ENCODE measurements around the gene USP31. TPM values are rescaled to one million over a fixed set of nuclear protein-coding genes. Genes with fewer than 3 reads are reported as not detected.

The USP31 gene
- total RNA-seq, 1 donor from 2014 or later, result 11.8 TPM

GRCh38 chr16:23059433-23059832, 89.8 kb downstream of the USP31 start:
- TF ChIP-seq CTCF (conservative IDR thresholded peaks at IDR 0.05; ENCODE audit: low read depth, low read length), result no peak
- DNase-seq (ENCODE audit: low read depth), result no peak
- H3K4me3 ChIP-seq (ENCODE audit: low read depth, low read length), result no peak overlapping the region

- TF ChIP-seq CTCF (conservative IDR thresholded peaks at IDR 0.05; ENCODE audit: low read depth, low read length), result no peak
- no peak for DNase-seq (ENCODE audit: low read depth)
- no peak overlapping the region for H3K4me3 ChIP-seq (ENCODE audit: low read depth, low read length)
These were observed 90.7 kb downstream of the USP31 start for GRCh38 chr16:23058576-23058975.

GRCh38 chr16:23057013-23057596, 92.1 kb downstream of the USP31 start:
- DNase-seq (ENCODE audit: low read depth), result no peak
- no peak for TF ChIP-seq CTCF (conservative IDR thresholded peaks at IDR 0.05; ENCODE audit: low read depth, low read length)

GRCh38 chr16:23055481-23055880, 93.8 kb downstream of the USP31 start:
- no peak overlapping the region for H3K4me3 ChIP-seq (ENCODE audit: low read depth, low read length)
- no peak for DNase-seq (ENCODE audit: low read depth)
- TF ChIP-seq CTCF (conservative IDR thresholded peaks at IDR 0.05; ENCODE audit: low read depth, low read length), result no peak

More at GRCh38 chr16:23057013-23057596, 92.1 kb downstream of the USP31 start:
- no peak overlapping the region for H3K4me3 ChIP-seq (ENCODE audit: low read depth, low read length)

GRCh38 chr16:23052908-23053580, 96.2 kb downstream of the USP31 start:
- H3K4me3 ChIP-seq (ENCODE audit: low read depth, low read length), result no peak overlapping the region
- DNase-seq (ENCODE audit: low read depth), result no peak
- no peak for TF ChIP-seq CTCF (conservative IDR thresholded peaks at IDR 0.05; ENCODE audit: low read depth, low read length)

GRCh38 chr16:23052221-23052620, 97.0 kb downstream of the USP31 start:
- no peak for TF ChIP-seq CTCF (conservative IDR thresholded peaks at IDR 0.05; ENCODE audit: low read depth, low read length)
- no peak for DNase-seq (ENCODE audit: low read depth)
- H3K4me3 ChIP-seq (ENCODE audit: low read depth, low read length), result no peak overlapping the region

GRCh38 chr16:23051587-23051986, 97.7 kb downstream of the USP31 start:
- no peak for TF ChIP-seq CTCF (conservative IDR thresholded peaks at IDR 0.05; ENCODE audit: low read depth, low read length)

More at GRCh38 chr16:23051587-23051986, 97.7 kb downstream of the USP31 start:
- DNase-seq (ENCODE audit: low read depth), result no peak
- no peak overlapping the region for H3K4me3 ChIP-seq (ENCODE audit: low read depth, low read length)
